DMS79 treated with DMSO at 0.1 percent for 48 hours (cell line): Measurements from ENCODE around the gene XPNPEP3.
"Not testable (repeated sequence)": the region's sequence is repeated elsewhere in the genome, so short reads cannot be mapped to it uniquely, and the experiment has no call there.

Source experiments
- DNase-seq: peaks from one replicate; lab custom pipeline; 2025; lab: John Stamatoyannopoulos, UW

Gene XPNPEP3

DNA sequence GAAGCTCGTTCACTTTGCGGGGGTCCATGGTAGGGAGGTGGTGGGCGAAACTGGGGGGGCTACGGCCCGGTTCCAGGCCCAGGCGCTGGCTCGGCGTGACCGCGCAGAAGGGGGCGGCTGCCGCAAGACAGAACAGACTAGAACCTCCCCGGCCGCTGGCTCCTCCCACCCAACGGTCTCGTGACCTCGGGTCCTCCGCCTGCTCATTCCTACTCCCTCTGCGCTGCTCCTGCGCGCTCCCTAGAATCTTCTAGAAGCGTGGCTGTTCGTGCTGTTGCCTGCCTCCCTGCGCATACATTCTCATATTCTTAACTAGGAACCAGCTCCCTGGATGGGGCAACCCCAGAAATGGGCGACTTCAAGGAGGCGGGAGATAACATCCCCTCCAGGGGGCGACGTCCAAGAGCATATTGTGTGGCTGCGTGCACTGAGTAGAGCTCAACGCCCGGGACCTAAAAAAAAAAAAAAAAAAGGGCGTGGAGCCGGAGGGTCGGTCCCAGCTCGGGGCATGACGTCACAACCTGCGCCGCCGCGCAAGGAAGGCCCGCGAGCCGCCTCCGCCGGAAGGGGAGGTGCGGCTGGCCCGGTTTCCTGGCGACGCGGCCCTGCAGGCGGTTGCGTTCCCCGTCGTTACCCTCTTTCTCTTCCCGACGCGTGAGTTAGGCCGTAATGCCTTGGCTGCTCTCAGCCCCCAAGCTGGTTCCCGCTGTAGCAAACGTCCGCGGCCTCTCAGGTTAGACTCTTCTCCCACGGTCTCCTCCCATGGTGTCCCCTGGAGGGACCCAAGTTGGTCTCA, at the start of gene XPNPEP3, which contains the start of gene ST13:
TSS of gene XPNPEP3 (plus strand) at position 636 of the 796 bp plus-strand sequence. CDS start at position 670, 34 bp downstream.
TSS of gene ST13 (minus strand) at position 127 of the 796 bp plus-strand sequence. CDS start at position 28, 99 bp downstream.
- DNase-seq: peak; percentile 78

DNA sequence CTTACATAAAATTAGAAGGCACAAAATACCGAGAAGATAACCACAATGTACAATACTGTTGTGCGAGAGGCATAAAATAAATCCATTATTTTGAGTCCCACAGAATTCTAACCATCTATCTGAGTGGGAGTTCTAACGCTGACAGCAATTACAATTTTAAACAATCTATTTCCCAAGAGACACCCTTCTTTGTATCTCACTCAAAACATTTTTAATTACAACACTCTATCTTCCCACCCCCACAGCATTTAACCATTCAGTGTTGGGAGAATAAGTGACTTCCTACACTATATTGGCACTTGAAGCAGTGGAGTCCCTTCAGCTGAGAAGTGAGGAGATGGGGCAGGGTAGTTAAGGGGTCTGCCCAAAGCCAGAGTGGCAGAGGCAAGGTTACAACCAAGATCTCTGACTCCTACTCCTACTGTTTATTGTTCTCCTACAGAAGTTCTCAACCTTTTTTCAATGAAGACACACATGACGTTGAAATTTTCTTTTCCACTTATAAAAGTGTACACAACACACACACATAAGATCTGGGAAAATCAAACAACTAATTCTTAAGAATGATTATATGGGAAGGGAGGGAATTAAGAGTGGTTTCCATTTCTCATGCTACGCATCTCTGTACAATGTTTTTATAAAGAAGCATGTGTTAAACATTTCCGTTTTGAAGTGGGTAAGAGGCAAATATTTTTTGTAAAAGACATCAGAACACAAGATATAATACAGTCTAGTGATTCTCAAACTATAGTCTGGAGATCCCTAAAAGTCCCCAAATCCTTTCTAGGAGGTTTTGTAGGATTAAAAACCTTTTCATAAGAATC, 48.7 kb upstream of the XPNPEP3 start:
- no peak for DNase-seq

DNA sequence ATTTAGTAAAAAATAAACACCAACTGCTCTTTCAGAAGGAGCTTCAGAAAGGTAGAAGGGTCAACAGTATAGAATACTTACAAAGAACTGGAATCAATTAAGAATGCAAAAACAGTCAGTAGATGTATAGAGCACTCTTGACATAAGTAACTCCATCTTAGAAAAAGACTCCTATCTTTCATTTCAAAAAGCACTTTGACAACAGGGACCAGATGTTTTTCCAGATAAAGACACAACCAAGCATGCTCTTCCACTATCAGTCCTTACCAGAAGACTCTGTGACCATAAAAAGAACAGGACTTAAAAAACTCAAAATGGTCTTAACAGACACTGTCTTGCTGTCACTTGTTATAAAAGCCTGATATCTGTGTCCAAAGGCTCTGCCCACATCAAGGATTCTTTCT, 43.0 kb upstream of the XPNPEP3 start:
- no peak for DNase-seq

DNA sequence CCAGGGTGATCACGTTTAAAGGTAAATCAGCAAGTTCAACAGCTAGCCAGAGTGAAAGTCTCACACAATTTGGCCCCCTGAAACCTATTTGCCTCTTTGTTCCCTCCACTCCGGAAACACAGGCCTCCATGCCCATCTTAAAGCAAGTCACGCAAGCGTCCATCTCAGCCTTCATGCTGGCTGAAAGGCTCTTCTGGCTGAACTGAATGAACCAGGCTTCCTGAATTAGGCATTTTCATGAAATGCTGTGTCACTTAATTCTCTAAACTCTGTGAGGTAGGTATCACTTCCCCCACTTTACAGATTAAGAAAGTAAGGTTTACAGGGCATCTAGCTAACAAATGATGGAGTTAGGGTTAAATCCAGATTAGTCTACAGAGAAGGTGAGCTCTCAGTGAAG, 39.2 kb upstream of the XPNPEP3 start:
- DNase-seq: no peak

DNA sequence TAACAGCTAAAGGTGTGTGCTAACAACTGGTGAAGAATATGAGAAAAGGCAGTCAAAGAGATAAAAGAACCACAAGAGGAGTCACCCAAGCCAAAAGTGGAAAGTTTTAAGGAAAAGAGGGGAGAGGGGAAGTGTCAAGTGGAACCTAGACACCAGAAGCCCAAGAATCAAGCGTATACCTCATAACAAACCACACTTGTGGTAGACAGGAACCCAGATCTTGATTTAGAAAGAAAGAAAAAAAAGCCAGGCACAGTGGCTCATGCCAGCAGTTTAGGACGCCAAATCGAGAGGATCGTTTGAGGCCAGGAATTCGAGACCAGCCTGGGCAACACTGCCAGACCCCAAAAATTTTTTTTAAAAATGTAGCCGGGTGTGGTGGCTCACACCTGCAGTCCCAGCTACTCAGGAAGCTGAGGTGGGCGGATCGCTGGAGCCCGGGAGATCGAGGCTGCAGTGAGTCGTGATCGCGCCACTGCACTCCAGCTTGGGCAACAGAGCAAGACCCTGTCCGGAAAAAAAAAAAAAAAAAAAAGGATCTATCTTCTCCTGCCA, 38.7 kb upstream of the XPNPEP3 start:
- no peak for DNase-seq

DNA sequence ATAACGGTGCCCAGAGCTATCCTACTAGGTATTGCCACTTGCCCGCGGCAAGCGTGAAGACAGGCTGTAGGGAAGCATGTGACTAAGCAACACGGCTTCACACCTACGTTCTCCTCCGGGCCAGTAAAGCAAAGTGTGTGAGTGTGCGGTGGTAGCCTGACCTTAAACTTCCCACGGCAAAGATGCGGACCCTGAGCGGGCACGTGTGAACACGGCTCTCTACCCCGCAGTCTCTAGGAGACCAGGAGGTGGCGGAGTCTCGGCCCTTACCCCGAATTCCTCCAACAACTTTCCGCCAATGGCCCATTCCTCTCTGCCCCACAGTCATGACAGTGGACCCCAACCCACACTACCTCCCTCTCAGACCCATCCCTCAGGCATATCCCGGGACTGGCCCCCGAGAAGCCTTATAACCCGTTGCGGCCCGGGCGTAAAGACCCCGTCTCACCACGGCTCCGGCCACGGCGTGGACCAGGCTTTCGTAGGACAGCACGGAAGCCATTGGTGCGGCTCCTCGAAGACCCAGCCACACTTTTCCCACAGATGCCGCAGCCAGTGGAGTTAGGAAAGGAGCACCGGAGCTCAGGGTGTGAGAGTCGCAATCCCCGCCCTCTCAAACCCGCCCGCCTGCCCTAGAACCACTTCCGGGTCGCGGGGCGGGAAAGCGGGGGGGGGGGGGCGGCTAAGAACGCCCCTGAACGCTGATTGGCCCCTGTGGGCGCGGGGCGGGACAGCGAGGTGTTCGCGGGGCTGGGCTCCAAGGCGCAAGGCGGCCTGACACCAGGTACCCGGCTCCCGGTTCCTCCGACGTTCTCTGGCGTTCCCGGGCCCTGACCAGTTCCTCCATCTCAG, 38.0 kb upstream of the XPNPEP3 start, which contains the start of gene SLC25A17:
TSS of gene SLC25A17 (minus strand) at position 600 of the 852 bp plus-strand sequence. CDS start at position 502, 98 bp downstream.
- DNase-seq: peak; percentile 56

DNA sequence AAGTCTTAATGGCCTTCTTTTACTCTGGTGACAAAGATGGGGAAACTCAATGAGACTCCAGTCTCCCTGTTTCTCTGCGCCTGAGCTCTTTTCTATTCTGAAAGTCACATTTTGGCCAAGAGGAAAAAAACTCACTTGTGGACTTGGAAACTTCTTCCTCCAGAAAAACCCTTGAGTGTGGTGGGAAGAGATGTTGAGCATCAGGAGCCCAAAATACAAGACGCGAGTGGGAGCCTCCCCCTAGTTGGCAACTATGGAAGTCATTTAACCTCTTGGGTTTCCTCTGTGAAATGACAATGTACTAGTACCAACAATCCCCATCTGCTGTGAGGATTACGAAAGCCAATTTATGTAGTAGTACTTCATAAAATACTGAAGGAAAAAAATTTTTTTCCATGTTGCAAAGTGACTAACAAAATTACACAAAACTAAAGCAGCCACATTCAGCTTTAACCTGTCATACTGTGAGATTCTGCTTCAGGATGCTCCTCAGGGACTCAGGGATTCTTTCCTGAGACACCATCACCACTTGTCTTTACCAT, 37.3 kb upstream of the XPNPEP3 start:
- DNase-seq: no peak

DNA sequence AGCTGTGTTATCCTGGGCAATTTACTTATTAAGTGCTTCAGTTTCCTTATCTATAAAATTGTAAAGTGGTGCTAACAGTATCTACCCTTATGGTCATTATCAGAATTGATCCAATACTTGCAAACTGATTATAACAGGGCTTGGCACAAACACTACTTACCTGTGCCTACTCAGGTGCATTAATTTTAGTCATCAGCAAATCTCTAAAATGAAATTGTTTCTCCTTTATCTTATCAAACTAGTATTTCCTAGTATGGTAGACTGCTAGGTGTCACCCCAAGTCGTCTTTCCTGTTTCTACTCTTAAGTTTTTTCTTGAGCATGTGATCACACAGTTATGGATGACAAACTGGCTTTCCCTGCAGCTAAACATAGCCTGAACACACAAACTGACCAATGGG, 33.5 kb upstream of the XPNPEP3 start:
- no peak for DNase-seq

DNA sequence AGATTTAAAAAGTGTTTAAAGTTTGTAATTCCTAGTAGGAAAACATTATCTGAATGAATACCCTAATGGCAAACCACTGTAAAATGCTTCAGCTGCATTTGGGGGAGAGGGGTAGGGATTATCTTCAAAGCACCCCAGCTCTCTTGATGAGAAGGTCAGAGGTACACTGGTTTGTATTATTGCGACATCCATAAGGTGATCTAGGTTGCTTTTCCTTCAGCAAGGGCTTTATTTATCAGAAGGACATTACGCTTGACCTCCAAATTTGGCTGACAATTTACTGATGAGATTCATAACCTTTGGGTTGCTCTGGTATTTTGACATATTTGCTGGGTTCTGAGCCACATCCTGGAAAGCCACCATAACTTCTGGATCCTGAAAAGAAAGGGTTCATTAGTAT, 30.7 kb upstream of the XPNPEP3 start:
- DNase-seq: not testable (repeated sequence)

DNA sequence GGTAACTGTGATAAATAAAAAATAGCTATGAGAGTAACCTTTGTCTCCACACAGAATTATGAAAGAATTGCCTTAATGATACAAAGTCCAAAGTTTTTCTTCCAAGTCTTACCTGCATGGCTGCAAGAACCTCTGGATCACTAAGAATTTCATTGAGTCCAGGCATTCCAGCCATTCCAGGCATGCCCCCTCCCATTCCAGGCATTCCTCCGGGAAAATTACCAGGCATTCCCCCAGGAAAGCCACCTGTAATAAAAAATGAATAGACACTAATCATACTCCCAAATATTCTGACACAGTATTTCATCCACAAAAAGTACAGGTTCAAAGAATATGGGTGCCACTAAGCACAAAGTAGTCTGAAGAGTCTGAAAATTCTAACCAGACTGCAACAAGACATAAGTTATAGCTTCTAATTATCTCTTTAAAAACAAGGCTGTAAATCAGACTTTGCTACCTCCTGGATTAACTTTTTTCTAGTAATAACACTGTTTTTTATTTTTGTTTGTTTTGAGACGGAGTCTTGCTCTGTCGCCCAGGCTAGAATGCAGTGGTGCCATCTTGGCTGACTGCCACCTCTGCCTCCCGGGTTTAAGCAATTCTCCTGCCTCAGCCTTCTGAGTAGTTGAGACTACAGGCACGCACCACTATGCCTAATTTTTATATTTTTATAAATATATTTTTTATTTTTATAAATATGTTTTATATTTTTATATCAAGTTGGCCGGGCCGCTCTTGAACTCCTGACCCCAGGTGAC, 29.8 kb upstream of the XPNPEP3 start:
- no peak for DNase-seq

DNA sequence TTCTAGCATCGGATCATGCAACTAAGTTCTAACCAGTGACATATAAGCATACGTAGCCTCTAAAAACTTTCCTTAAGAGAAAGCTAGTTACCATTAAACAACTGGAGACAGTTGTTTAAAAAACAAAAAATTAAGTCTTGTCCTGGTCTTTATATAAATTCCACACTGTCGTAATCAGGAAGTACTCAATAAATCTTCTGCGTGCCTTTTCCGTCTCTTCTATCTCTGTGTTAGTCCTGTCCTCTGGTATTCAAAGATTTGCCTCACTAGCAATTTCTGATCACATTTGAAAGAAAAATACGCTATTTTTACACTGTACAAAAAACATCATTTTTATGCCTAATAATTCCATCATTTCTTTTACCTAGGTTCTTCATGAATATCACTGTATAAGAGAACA, 27.8 kb upstream of the XPNPEP3 start:
- DNase-seq: no peak

DNA sequence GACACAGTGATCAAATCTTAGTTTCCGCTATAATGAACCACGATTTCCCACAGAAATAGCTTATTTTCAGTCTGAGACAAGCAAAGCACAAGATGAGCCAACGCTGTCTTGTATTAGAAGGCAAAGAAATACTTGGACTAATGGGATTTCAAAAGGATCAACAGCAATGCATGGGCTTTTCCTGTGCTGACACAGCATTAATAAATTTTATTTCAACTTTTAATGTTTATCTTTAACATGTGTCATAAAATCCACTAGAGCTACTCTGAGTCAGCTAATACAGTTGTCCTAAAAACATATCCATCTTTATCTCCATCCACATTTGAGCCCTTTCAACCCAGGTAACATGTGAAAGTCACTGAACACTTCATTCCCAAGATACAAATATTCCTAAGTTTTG, 22.3 kb upstream of the XPNPEP3 start:
- DNase-seq: no peak

DNA sequence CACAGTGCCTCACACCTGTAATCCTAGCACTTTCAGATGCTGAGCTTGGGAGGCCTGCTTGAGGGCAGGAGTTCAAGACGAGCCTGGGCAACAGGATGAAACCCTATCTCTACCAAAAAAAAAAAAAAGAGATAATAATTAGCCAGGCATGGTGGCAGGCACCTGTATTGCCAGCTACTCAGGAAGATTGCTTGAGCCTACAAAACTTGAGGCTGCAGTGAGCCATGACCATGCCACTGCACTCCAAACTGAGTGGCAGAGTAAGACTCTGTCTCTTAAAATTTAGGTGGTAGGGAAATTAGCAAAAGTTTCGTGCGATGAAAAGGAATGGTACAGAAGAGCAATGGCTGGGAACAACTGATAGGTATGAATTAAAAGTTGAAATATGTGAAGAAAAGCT, 18.5 kb upstream of the XPNPEP3 start:
- DNase-seq: peak; percentile 16

DNA sequence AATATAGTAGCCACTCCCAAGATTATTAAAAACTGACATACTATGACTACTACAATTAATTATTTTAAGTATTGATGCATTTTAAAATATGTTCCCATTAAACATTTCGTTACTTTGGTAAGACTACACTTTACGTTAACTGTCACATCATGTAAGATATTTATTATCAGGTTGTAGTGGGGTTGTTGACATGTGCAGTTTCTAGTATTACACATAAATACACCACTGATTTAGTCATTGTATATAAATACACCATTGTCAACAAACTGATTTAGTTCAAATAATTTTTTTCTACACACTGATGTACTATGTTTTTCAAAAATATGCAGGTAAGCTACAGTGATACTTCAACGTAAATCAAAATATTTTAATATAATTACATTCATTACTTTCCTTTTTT, 12.0 kb upstream of the XPNPEP3 start:
- no peak for DNase-seq

DNA sequence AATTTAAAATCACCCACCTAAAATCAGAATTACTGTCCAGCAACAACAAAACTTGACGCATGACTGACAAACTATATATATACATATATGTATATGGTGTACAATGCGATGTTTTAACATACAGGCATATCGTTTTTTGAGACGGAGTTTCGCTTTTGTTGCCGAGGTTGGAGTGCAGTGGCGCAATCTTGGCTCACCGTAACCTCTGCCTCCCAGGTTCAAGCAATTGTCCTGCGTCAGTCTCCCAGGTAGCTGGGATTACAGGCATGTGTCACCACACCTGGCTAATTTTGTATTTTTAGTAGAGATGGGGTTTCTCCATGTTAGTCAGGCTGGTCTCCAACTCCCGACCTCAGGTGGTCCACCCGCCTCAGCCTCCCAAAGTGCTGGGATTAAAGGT, 11.1 kb upstream of the XPNPEP3 start:
- DNase-seq: not testable (repeated sequence)

DNA sequence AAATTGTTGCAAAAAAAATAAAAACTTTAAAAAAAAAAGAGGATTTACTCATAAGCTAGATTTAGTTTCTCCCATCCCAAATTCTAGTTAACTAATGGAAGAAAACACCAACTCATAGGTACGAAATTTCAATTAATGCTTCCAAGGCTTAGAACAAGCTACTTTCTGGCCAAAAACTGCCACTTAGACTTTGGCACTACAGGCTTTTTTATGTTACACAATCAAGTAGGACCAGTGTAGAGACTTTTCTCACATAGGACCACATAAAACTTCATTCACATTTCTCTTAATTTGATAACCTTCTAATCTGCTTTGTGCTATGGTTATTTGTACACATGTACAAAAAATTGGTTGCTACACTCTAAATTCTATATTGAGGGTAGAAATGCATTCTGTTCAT, 3.6 kb upstream of the XPNPEP3 start:
- no peak for DNase-seq

DNA sequence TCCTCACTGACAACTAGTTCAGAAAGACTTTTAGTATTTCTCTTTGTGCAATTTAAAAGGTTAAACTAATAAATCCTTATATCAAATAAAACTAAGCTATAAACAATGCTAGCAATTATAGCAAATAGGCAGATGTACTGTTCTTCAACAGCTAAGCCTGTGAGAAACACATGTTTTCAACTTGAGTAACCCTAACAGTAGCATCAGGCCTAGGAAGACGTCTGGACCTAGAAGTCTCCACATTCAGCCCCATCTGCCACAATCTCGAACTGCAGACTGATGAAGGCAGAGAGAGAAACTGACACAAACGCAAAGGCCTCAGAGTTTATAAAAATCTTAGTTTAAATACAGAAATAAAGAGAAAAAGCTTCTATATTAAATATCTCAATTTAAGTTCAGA, 3.0 kb upstream of the XPNPEP3 start:
- DNase-seq: no peak

DNA sequence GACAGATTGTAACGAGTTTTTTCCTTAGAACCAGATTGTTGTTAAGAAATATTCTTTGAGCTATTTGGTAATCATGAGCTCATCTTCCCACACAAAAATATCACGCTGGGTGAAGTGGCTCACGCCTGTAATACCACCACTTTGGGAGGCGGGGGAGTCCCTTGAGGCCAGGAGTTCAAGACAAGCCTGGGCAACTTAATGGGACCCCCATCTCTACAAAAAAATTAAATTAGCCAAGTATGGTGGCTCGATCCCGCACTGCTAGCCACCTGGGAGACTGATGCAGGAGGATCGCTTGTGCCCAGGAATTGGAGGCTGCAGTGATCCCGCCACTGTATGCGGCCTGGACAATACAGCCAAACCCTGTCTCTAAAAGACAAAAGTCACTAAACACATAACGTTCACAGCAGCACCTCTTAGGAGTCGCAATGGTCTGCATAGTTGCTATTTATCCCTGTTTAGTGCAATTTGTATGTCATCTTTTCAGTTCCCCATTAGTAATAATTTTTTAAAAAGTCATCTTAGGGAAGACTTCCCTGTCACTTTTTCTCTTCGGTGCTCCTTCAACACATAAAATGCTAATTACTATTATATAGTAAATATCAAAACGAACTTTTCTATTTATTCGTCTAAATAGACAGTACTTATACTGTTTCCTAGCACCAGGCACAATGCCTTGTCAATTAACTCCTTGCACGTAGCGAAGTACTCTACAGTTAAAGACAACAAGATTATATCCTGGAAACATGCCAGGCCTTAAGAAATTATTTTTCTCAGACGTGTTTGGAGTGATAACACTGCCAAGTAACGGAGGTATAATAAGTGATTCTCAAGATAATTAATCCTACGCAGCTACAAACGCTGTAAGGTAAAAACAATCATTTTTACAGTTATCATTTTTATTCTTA, 1.6 kb upstream of the XPNPEP3 start:
- DNase-seq: peak; percentile 3

DNA sequence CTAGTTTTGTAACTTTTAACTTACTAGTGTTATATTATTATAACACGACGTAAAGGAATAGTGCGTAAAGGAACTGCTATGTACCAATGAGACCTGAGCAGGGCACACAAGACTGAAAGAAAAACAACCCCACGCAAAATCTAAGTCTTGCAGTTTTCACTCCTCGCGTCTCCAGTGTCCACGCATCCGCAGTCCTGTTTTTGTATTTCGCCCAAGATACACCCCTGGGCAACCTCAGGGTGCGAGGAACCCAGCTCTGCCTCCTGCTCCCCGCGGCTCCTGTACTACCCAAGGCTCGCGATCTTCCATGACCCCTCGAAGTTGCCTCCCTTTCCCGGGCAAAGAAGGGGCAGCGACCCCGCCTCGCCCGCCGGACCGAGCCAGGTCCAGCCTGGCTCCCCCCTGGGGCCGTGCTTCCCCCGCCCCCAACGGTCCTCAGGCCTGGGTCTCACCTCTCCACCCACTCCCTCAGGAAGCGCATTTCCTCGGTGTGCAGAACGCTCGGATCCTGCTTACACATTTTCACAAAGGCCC, 902 bp upstream of the XPNPEP3 start:
- DNase-seq: no peak
